IPS-18c (cell line): ENCODE results near the gene URM1.

ENCODE experiments used
- H3K4me3 ChIP-seq: 2 replicates; pipeline ENCODE4 v1.7.0; 2013; ENCODE audit warnings: low read depth, mild to moderate bottlenecking, low read length, moderate library complexity; ENCODE audit not compliant: insufficient read depth
- H3K9me3 ChIP-seq: one replicate; pipeline ENCODE4 v1.6.1; 2013; ENCODE audit warnings: mild to moderate bottlenecking, low read length, moderate library complexity; ENCODE audit not compliant: control insufficient read depth, insufficient read depth

The URM1 gene

DNA sequence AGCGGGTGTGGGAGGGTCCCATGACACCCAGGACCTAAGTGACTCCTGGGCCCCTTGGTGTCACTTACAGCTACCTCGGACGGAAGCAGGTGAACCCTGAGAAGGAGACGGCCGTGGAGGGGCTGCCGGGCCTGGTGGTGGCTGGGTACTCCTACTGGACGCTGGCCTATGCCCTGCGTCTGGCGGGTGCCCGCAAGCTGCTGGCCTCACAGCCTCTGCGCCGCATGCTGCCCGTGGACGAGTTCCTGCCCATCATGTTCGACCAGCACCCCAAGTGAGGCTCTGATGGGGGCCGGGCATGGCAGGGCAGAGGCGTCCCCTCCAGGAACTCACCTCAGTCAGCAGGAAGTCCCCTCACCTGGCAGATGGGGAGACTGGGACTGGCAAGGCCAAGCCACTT, 63.2 kb downstream of the URM1 start:
- H3K9me3 ChIP-seq, result no peaks in the 10 kb centered on the region
- no peak overlapping the region for H3K4me3 ChIP-seq

GRCh38 chr9:128435611-128436010, 64.4 kb downstream of the URM1 start:
- Histone ChIP-seq H3K9me3 (no peaks in the 10 kb centered on the region), H3K4me3 (no peak overlapping the region)

GRCh38 chr9:128438343-128439109, 67.4 kb downstream of the URM1 start:
- Histone ChIP-seq H3K9me3 (no peaks in the 10 kb centered on the region), H3K4me3 (no peak overlapping the region)

GRCh38 chr9:128439273-128439672, 68.1 kb downstream of the URM1 start:
- H3K9me3 ChIP-seq, result no peaks in the 10 kb centered on the region

More at GRCh38 chr9:128439273-128439672, 68.1 kb downstream of the URM1 start:
- H3K4me3 ChIP-seq, result no peak overlapping the region
